HCT116 (cell line): ENCODE measurements around the gene FAM47E. TPM values are rescaled to one million over a fixed set of nuclear protein-coding genes. Genes with fewer than 3 reads are reported as not detected.

Experiments used
- ATAC-seq: fragments of 200-7000 bp; cut with Tn5 transposase; 2 replicates; pipeline ENCODE4 v1.9.1; 2020; ENCODE audit warnings: mild to moderate bottlenecking, moderate library complexity
- BruUV-seq: library from RNA; stranded (reverse); fragments of 400-500 nt; replicated peaks from 2 replicates; lab custom pipeline; 2021; lab: Mats Ljungman, UMichigan
- CTCF ChIA-PET: fragments of 300-600 bp; sonication (Branson Sonifier 250); formaldehyde crosslinking; loops from one replicate; lab custom pipeline; 2021; ENCODE audit warnings: antibody characterized with exemption; lab: Charles Lee
- POLR2A ChIA-PET: fragments of 300-600, 350-600 bp; sonication (Branson Sonifier 250); formaldehyde crosslinking; loops from one replicate; lab custom pipeline; 2021; ENCODE audit warnings: antibody characterized with exemption; lab: Charles Lee
- RAD21 ChIA-PET, 2 experiments: fragments of 300-600 bp; sonication (Branson Sonifier 250); formaldehyde crosslinking; loops; one replicate each; lab custom pipeline; 2023; ENCODE audit warnings: low total read pairs in 2 of 2; ENCODE audit not compliant: uncharacterized antibody in 2 of 2, unreplicated experiment in 2 of 2, low non-redundant PET in 1 of 2; lab: Charles Lee
- DNase-seq: peaks from one replicate; pipeline ENCODE4 v3.0.0-alpha.2; 2010; ENCODE audit warnings: low read depth, low spot score
- H2AFZ ChIP-seq: fragments of 200-600 bp; shearing (Covaris generic), sonication (generic); 2 replicates; pipeline ENCODE4 v1.6.1; 2017; ENCODE audit warnings: low read depth, mixed run types, mixed read lengths, antibody characterized with exemption, low read length; ENCODE audit not compliant: poor library complexity, severe bottlenecking
- H3K27ac ChIP-seq: 2 replicates; pipeline ENCODE4 v1.5.1; 2012; ENCODE audit warnings: low read depth, low read length
- H3K27me3 ChIP-seq: fragments of 200-600 bp; sonication (generic); 2 replicates; pipeline ENCODE4 v1.6.1; 2016; ENCODE audit warnings: mixed run types, low read length, mixed read lengths; ENCODE audit not compliant: insufficient read depth
- H3K36me3 ChIP-seq, 2 experiments: fragments of 200-500 bp in 1 of 2; fragments of 200-600 bp in 1 of 2; sonication (Bioruptor generic) in 1 of 2; sonication (generic) in 1 of 2; 2 replicates each; pipeline versions ENCODE4 v1.5.1 to v1.6.1; 2014 to 2016; ENCODE audit warnings: low read length in 2 of 2, inconsistent platforms in 1 of 2, mixed read lengths in 1 of 2, mixed run types in 1 of 2; ENCODE audit not compliant: insufficient read depth in 2 of 2, control insufficient read depth in 1 of 2
- H3K4me1 ChIP-seq, 2 experiments: fragments of 200-600 bp in 1 of 2; sonication (generic) in 1 of 2; 2 replicates each; pipeline versions ENCODE4 v1.5.1 to v1.6.1; 2012 to 2017; ENCODE audit warnings: low read length in 2 of 2, inconsistent platforms in 1 of 2, mild to moderate bottlenecking in 1 of 2, mixed read lengths in 1 of 2, mixed run types in 1 of 2, moderate library complexity in 1 of 2; ENCODE audit not compliant: insufficient read depth in 2 of 2, control insufficient read depth in 1 of 2
- H3K4me2 ChIP-seq: fragments of 200-600 bp; sonication (generic); 2 replicates; pipeline ENCODE4 v1.6.1; 2017; ENCODE audit warnings: mixed run types, low read length, mixed read lengths
- H3K4me3 ChIP-seq, 2 experiments: fragments of 200-600 bp in 1 of 2; sonication (generic) in 1 of 2; replicated peaks in 1 of 2; 2 replicates each; pipeline ENCODE4 v1.5.1; 2011 to 2016; ENCODE audit warnings: low read length in 2 of 2, control low read depth in 1 of 2, low read depth in 1 of 2, mild to moderate bottlenecking in 1 of 2, mixed read lengths in 1 of 2, mixed run types in 1 of 2
- H3K79me2 ChIP-seq: fragments of 200-600 bp; sonication (generic); 2 replicates; pipeline ENCODE4 v1.6.1; 2017; ENCODE audit warnings: mild to moderate bottlenecking, mixed run types, low read length, moderate library complexity, mixed read lengths; ENCODE audit not compliant: insufficient read depth
- H3K9ac ChIP-seq: fragments of 200-600 bp; sonication (generic); 2 replicates; pipeline ENCODE4 v1.6.1; 2016; ENCODE audit warnings: low read length, mixed read lengths
- H3K9me2 ChIP-seq: fragments of 200-600 bp; sonication (generic), shearing (Covaris generic); 2 replicates; pipeline ENCODE4 v1.6.1; 2017; ENCODE audit warnings: mixed run types, mild to moderate bottlenecking, moderate library complexity; ENCODE audit not compliant: insufficient read depth
- H3K9me3 ChIP-seq, 2 experiments: fragments of 200-500 bp in 1 of 2; fragments of 200-600 bp in 1 of 2; sonication (Bioruptor generic) in 1 of 2; sonication (generic) in 1 of 2; 2 replicates each; pipeline ENCODE4 v1.6.1; 2014 to 2017; ENCODE audit warnings: low read length in 2 of 2, mixed read lengths in 2 of 2, inconsistent platforms in 1 of 2, low read depth in 1 of 2, mild to moderate bottlenecking in 1 of 2, mixed run types in 1 of 2, moderate library complexity in 1 of 2; ENCODE audit not compliant: control insufficient read depth in 1 of 2, insufficient read depth in 1 of 2
- H4K20me1 ChIP-seq: fragments of 200-600 bp; sonication (generic), shearing (Covaris generic); 2 replicates; pipeline ENCODE4 v1.6.1; 2017; ENCODE audit warnings: mixed run types, mild to moderate bottlenecking, moderate library complexity; ENCODE audit not compliant: insufficient read depth
- CBX3 ChIP-seq: IDR thresholded peaks from 2 replicates; pipeline ENCODE4 v1.6.1; 2012; ENCODE audit warnings: low read depth
- CEBPB ChIP-seq: IDR thresholded peaks from 2 replicates; pipeline ENCODE4 v1.6.1; 2012; ENCODE audit warnings: low read depth
- ELF1 ChIP-seq: IDR thresholded peaks from 2 replicates; pipeline ENCODE4 v1.6.1; 2012; ENCODE audit warnings: low read depth, borderline replicate concordance
- EZH2 ChIP-seq: fragments of 200-600 bp; sonication (generic); IDR thresholded peaks from 2 replicates; pipeline ENCODE4 v1.6.1; 2017; ENCODE audit warnings: antibody characterized with exemption, mixed run types
- FOSL1 ChIP-seq: IDR thresholded peaks from 2 replicates; pipeline ENCODE4 v1.6.1; 2012; ENCODE audit warnings: low read depth
- POLR2A ChIP-seq: IDR thresholded peaks from 2 replicates; pipeline ENCODE4 v1.7.0; 2011; ENCODE audit warnings: borderline replicate concordance; ENCODE audit not compliant: insufficient read depth, insufficient read length; ENCODE audit errors: extremely low read depth
- POLR2AphosphoS5 ChIP-seq: IDR thresholded peaks from 2 replicates; pipeline ENCODE4 v1.6.1; 2011; ENCODE audit warnings: mild to moderate bottlenecking, low read depth, low read length, moderate library complexity
- RAD21 ChIP-seq: IDR thresholded peaks from 2 replicates; pipeline ENCODE4 v1.6.1; 2012; ENCODE audit warnings: low read depth, mild to moderate bottlenecking
- YY1 ChIP-seq: IDR thresholded peaks from 2 replicates; pipeline ENCODE4 v1.6.1; 2011; ENCODE audit warnings: low read length, low read depth, moderate library complexity, mild to moderate bottlenecking; ENCODE audit not compliant: insufficient replicate concordance; ENCODE audit errors: extremely low read depth
- ZFX ChIP-seq: fragments of 450-650 bp; IDR thresholded peaks from 2 replicates; pipeline ENCODE4 v1.6.1; 2017
- ZNF274 ChIP-seq: fragments of 200-500 bp; sonication (Bioruptor generic); IDR thresholded peaks from 2 replicates; pipeline ENCODE4 v1.6.1; 2014; ENCODE audit warnings: mild to moderate bottlenecking, low read depth, low read length, inconsistent platforms
- intact Hi-C: fragments of 100-400 bp; cut with micrococcal nuclease; formaldehyde crosslinking; loops from 2 replicates; pipeline ENCODE4 v1.10.0; 2022
- total RNA-seq: library from RNA; stranded (reverse); gene quantifications from one replicate; pipeline ENCODE4 v1.2.1, GENCODE V29; 2021; ENCODE audit not compliant: unreplicated experiment
- TF ChIP-seq, protein P1 (sequence below): IDR thresholded peaks from 2 replicates; pipeline ENCODE4 v1.6.1; 2012
- TF ChIP-seq, protein P2 (sequence below), 3 experiments: fragments of 200-600 bp in 1 of 3; sonication (generic) in 1 of 3; IDR thresholded peaks in 2 of 3; conservative IDR thresholded peaks in 1 of 3; 2 replicates each; pipeline ENCODE4 v1.5.1; 2012 to 2017; ENCODE audit warnings: low read depth in 2 of 3, low read length in 2 of 3, antibody characterized with exemption in 1 of 3, borderline replicate concordance in 1 of 3, control low read depth in 1 of 3, mild to moderate bottlenecking in 1 of 3, mixed read lengths in 1 of 3, mixed run types in 1 of 3, moderate library complexity in 1 of 3; ENCODE audit not compliant: insufficient read depth in 1 of 3
- TF ChIP-seq, protein P3 (sequence below): IDR thresholded peaks from 2 replicates; pipeline ENCODE4 v1.6.1; 2012; ENCODE audit warnings: low read depth
- TF ChIP-seq, protein P4 (sequence below): IDR thresholded peaks from 2 replicates; pipeline ENCODE4 v1.6.1; 2012

Gene FAM47E
- total RNA-seq, 1 experiment from 2014 or later = 0.91 TPM

DNA sequence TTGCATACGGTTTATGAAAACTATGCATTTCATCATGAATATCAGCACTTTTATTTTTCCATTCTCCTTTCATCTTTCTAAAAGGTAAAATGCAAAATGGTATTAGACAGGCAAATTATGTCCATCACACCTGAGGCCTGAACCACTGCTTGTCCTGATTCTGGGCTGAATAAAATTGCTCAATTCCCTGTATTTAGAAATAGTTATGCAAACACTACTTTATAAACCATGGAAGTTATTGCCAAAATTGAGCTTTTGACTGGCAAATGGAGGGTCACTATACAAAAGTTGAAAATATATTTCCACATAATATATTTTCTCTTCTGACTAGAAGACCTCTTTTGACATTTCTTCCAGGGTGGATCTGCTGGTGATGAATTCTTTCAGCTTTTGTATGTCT is 21.1 kb downstream of the FAM47E start:
- no peak overlapping the region for H3K4me2 ChIP-seq
- POLR2A ChIA-PET = no interaction called here
- H3K36me3 ChIP-seq = no peaks in the 10 kb centered on the region
- TF ChIP-seq POLR2A = no peak
- no peak for TF ChIP-seq POLR2AphosphoS5
- TF ChIP-seq CEBPB = no peak
- TF ChIP-seq FOSL1 = no peak
- no peak for TF ChIP-seq ZNF274
- TF ChIP-seq ELF1 = no peak
- TF ChIP-seq RAD21 = no peak
- no peak for TF ChIP-seq YY1
- TF ChIP-seq, protein P1, sequence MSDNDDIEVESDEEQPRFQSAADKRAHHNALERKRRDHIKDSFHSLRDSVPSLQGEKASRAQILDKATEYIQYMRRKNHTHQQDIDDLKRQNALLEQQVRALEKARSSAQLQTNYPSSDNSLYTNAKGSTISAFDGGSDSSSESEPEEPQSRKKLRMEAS = no peak
- TF ChIP-seq, all 23 proteins: peak for 0
- H4K20me1 ChIP-seq = no peaks in the 10 kb centered on the region
- no peaks in the 10 kb centered on the region for H3K9me3 ChIP-seq
- H3K4me3 ChIP-seq = no peak overlapping the region
- ATAC-seq (no peak), DNase-seq (no peak)
- H3K27me3 ChIP-seq = no peaks in the 10 kb centered on the region
- no peaks in the 10 kb centered on the region for H3K79me2 ChIP-seq
- RAD21 ChIA-PET = no interaction called here
- no peaks in the 10 kb centered on the region for H3K4me1 ChIP-seq
- no peaks in the 10 kb centered on the region for H3K9me2 ChIP-seq
- H3K27ac ChIP-seq = no peak overlapping the region
- no TSS peak for BruUV-seq
- intact Hi-C loops = no loop called here
- CTCF ChIA-PET = no interaction called here
- no peak overlapping the region for H3K9ac ChIP-seq
- H2AFZ ChIP-seq = no peak overlapping the region

DNA sequence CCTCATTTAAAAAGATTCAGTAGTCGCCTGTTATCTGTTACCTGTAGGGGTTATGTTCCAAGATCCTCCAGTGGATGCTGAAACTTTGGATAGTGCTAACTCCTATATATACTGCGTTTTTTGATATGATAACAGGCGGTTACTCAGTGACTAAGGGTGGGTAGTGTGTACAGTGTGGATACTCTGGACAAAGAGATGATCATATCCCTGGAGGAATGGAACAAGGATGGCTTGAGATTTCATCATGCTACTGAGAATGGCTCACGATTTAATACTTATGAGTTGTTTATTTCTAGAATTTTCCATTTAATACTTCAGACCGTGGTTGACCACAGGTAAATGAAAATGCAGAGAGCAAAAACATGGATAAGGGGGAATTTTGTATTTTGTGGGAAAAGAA is 21.5 kb downstream of the FAM47E start:
- no peaks in the 10 kb centered on the region for H3K9me2 ChIP-seq
- no peak overlapping the region for H2AFZ ChIP-seq
- no peak for DNase-seq
- no peak overlapping the region for H3K9ac ChIP-seq
- no peaks in the 10 kb centered on the region for H4K20me1 ChIP-seq
- ChIA-PET RAD21 (no interaction called here), CTCF (no interaction called here), POLR2A (no interaction called here)
- H3K4me3 ChIP-seq = no peak overlapping the region
- no peak overlapping the region for H3K4me2 ChIP-seq
- H3K9me3 ChIP-seq = no peaks in the 10 kb centered on the region
- H3K79me2 ChIP-seq = no peaks in the 10 kb centered on the region
- no peak for ATAC-seq
- H3K27ac ChIP-seq = no peak overlapping the region
- no peaks in the 10 kb centered on the region for H3K27me3 ChIP-seq
- H3K36me3 ChIP-seq = no peaks in the 10 kb centered on the region
- H3K4me1 ChIP-seq = no peaks in the 10 kb centered on the region
- no TSS peak for BruUV-seq
- intact Hi-C loops = no loop called here
- TF ChIP-seq, protein P2, sequence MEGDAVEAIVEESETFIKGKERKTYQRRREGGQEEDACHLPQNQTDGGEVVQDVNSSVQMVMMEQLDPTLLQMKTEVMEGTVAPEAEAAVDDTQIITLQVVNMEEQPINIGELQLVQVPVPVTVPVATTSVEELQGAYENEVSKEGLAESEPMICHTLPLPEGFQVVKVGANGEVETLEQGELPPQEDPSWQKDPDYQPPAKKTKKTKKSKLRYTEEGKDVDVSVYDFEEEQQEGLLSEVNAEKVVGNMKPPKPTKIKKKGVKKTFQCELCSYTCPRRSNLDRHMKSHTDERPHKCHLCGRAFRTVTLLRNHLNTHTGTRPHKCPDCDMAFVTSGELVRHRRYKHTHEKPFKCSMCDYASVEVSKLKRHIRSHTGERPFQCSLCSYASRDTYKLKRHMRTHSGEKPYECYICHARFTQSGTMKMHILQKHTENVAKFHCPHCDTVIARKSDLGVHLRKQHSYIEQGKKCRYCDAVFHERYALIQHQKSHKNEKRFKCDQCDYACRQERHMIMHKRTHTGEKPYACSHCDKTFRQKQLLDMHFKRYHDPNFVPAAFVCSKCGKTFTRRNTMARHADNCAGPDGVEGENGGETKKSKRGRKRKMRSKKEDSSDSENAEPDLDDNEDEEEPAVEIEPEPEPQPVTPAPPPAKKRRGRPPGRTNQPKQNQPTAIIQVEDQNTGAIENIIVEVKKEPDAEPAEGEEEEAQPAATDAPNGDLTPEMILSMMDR (IDR thresholded peaks at IDR 0.05 in 2 of 3, conservative IDR thresholded peaks at IDR 0.05 in 1 of 3; ENCODE audit: borderline replicate concordance in 1 of 3, insufficient read depth in 1 of 3, low read depth in 2 of 3, low read length in 2 of 3) = no peak
- TF ChIP-seq ZNF274 (no peak), POLR2AphosphoS5 (no peak), ZFX (no peak), CBX3 (no peak), POLR2A (no peak), RAD21 (no peak), CEBPB (no peak), EZH2 (no peak), YY1 (no peak)
- TF ChIP-seq, protein P3, sequence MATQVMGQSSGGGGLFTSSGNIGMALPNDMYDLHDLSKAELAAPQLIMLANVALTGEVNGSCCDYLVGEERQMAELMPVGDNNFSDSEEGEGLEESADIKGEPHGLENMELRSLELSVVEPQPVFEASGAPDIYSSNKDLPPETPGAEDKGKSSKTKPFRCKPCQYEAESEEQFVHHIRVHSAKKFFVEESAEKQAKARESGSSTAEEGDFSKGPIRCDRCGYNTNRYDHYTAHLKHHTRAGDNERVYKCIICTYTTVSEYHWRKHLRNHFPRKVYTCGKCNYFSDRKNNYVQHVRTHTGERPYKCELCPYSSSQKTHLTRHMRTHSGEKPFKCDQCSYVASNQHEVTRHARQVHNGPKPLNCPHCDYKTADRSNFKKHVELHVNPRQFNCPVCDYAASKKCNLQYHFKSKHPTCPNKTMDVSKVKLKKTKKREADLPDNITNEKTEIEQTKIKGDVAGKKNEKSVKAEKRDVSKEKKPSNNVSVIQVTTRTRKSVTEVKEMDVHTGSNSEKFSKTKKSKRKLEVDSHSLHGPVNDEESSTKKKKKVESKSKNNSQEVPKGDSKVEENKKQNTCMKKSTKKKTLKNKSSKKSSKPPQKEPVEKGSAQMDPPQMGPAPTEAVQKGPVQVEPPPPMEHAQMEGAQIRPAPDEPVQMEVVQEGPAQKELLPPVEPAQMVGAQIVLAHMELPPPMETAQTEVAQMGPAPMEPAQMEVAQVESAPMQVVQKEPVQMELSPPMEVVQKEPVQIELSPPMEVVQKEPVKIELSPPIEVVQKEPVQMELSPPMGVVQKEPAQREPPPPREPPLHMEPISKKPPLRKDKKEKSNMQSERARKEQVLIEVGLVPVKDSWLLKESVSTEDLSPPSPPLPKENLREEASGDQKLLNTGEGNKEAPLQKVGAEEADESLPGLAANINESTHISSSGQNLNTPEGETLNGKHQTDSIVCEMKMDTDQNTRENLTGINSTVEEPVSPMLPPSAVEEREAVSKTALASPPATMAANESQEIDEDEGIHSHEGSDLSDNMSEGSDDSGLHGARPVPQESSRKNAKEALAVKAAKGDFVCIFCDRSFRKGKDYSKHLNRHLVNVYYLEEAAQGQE = no peak
- TF ChIP-seq, protein P4, sequence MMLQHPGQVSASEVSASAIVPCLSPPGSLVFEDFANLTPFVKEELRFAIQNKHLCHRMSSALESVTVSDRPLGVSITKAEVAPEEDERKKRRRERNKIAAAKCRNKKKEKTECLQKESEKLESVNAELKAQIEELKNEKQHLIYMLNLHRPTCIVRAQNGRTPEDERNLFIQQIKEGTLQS = no peak
